Neural cell (in vitro differentiated cells): Measurements from ENCODE around the gene TSG101. TPM values are rescaled to one million over a fixed set of nuclear protein-coding genes. Genes with fewer than 3 reads are reported as not detected.

Experiments used
- H2AFZ ChIP-seq: fragments of 200-600, 300-800 bp; sonication (generic), shearing (Covaris generic); 2 replicates; pipeline ENCODE4 v1.6.0; 2014; ENCODE audit warnings: low read depth, mild to moderate bottlenecking, antibody characterized with exemption, low read length, moderate library complexity
- H3F3A ChIP-seq: fragments of 200-600 bp; shearing (Covaris generic); 2 replicates; pipeline ENCODE4 v1.6.1; 2016; ENCODE audit warnings: mild to moderate bottlenecking, moderate library complexity, mixed read lengths, antibody characterized with exemption, low read length; ENCODE audit not compliant: insufficient read depth, poor library complexity, severe bottlenecking
- H3K27ac ChIP-seq: fragments of 200-600, 300-800 bp; sonication (generic), shearing (Covaris generic); 2 replicates; pipeline ENCODE4 v1.5.1; 2014; ENCODE audit warnings: mild to moderate bottlenecking, low read length, moderate library complexity
- H3K27me3 ChIP-seq: fragments of 300-800, 200-600 bp; sonication (generic), shearing (Covaris generic); 2 replicates; pipeline ENCODE4 v1.6.0; 2014; ENCODE audit warnings: mild to moderate bottlenecking, low read depth, low read length, moderate library complexity; ENCODE audit not compliant: insufficient read depth
- H3K36me3 ChIP-seq: fragments of 300-800, 200-600 bp; sonication (generic), shearing (Covaris generic); 2 replicates; pipeline ENCODE4 v1.5.1; 2014; ENCODE audit warnings: mild to moderate bottlenecking, antibody characterized with exemption, low read length, moderate library complexity; ENCODE audit not compliant: insufficient read depth
- H3K4me2 ChIP-seq: fragments of 300-800, 200-600 bp; sonication (generic), shearing (Covaris generic); 2 replicates; pipeline ENCODE4 v1.6.0; 2014; ENCODE audit warnings: mild to moderate bottlenecking, low read length
- H3K4me3 ChIP-seq: fragments of 300-800, 200-600 bp; sonication (generic), shearing (Covaris generic); 2 replicates; pipeline ENCODE4 v1.5.1; 2014; ENCODE audit warnings: mild to moderate bottlenecking, low read length, moderate library complexity
- H3K79me2 ChIP-seq: fragments of 200-600 bp; shearing (Covaris generic); replicated peaks from 2 replicates; pipeline ENCODE4 v1.6.0; 2014; ENCODE audit warnings: mild to moderate bottlenecking, low read length, moderate library complexity; ENCODE audit not compliant: insufficient read depth
- H3K9ac ChIP-seq: fragments of 300-800, 200-600 bp; sonication (generic), shearing (Covaris generic); 2 replicates; pipeline ENCODE4 v1.6.1; 2016; ENCODE audit warnings: mild to moderate bottlenecking, low read length, mixed read lengths
- H3K9me2 ChIP-seq: fragments of 200-600 bp; shearing (Covaris generic); 2 replicates; pipeline ENCODE4 v1.6.1; 2016; ENCODE audit warnings: mild to moderate bottlenecking, low read length, mixed read lengths; ENCODE audit not compliant: insufficient read depth
- H3K9me3 ChIP-seq: fragments of 200-600, 300-800 bp; sonication (generic), shearing (Covaris generic); 2 replicates; pipeline ENCODE4 v1.6.1; 2016; ENCODE audit warnings: mild to moderate bottlenecking, mixed run types, low read length, moderate library complexity, mixed read lengths
- H4K20me1 ChIP-seq: fragments of 200-600 bp; shearing (Covaris generic); 2 replicates; pipeline ENCODE4 v1.6.1; 2016; ENCODE audit warnings: mild to moderate bottlenecking, mixed run types; ENCODE audit not compliant: insufficient read depth
- CTCF ChIP-seq: fragments of 450-650 bp; IDR thresholded peaks from 2 replicates; pipeline ENCODE4 v1.5.1; 2014; ENCODE audit warnings: antibody characterized with exemption, mild to moderate bottlenecking, moderate library complexity; ENCODE audit not compliant: poor library complexity, severe bottlenecking
- EP300 ChIP-seq: fragments of 450-650 bp; conservative IDR thresholded peaks from 2 replicates; pipeline ENCODE4 v1.6.1; 2014; ENCODE audit warnings: antibody characterized with exemption, mild to moderate bottlenecking, moderate library complexity; ENCODE audit not compliant: poor library complexity, severe bottlenecking
- EZH2 ChIP-seq: fragments of 200-600, 300-800 bp; shearing (Covaris generic), sonication (generic); IDR thresholded peaks from 2 replicates; pipeline ENCODE4 v1.6.1; 2014; ENCODE audit warnings: antibody characterized with exemption, low read length, borderline replicate concordance, mild to moderate bottlenecking; ENCODE audit not compliant: insufficient read depth, poor library complexity, severe bottlenecking
- MXI1 ChIP-seq: fragments of 450-650 bp; conservative IDR thresholded peaks from 2 replicates; pipeline ENCODE4 v1.6.1; 2014; ENCODE audit warnings: antibody characterized with exemption, mild to moderate bottlenecking; ENCODE audit not compliant: poor library complexity, severe bottlenecking
- POLR2AphosphoS5 ChIP-seq: IDR thresholded peaks from 2 replicates; pipeline ENCODE4 v1.6.1; 2012
- RAD21 ChIP-seq: fragments of 450-650 bp; conservative IDR thresholded peaks from 2 replicates; pipeline ENCODE4 v1.6.1; 2014; ENCODE audit warnings: antibody characterized with exemption, mild to moderate bottlenecking, moderate library complexity
- REST ChIP-seq: IDR thresholded peaks from 2 replicates; pipeline ENCODE4 v1.6.1; 2012; ENCODE audit warnings: borderline replicate concordance
- SMC3 ChIP-seq: fragments of 450-650 bp; conservative IDR thresholded peaks from 2 replicates; pipeline ENCODE4 v1.6.1; 2014; ENCODE audit warnings: antibody characterized with exemption, mild to moderate bottlenecking, moderate library complexity; ENCODE audit not compliant: poor library complexity
- TAF1 ChIP-seq: IDR thresholded peaks from 2 replicates; pipeline ENCODE4 v1.6.1; 2012; ENCODE audit warnings: low read depth
- polyA plus RNA-seq: library from polyadenylated mRNA; depleted of rRNA; stranded (reverse); fragments of >200 nt; gene quantifications from 2 replicates; pipeline ENCODE4 v1.2.3, GENCODE V29; 2014

The TSG101 gene
- polyA plus RNA-seq, 1 donor from 2014 or later = 115 TPM

GRCh38 chr11:18567081-18567480 is 40.3 kb upstream of the TSG101 start:
- no peaks in the 10 kb centered on the region for H3F3A ChIP-seq
- no peaks in the 10 kb centered on the region for H3K9me3 ChIP-seq
- H3K9me2 ChIP-seq = no peaks in the 10 kb centered on the region
- no peak overlapping the region for H3K9ac ChIP-seq
- no peak overlapping the region for H2AFZ ChIP-seq
- H3K4me3 ChIP-seq = no peak overlapping the region
- no peaks in the 10 kb centered on the region for H3K79me2 ChIP-seq
- H3K4me2 ChIP-seq = no peak overlapping the region
- no peaks in the 10 kb centered on the region for H3K27me3 ChIP-seq
- TF ChIP-seq TAF1 = no peak
- TF ChIP-seq CTCF = no peak
- TF ChIP-seq RAD21 = no peak
- TF ChIP-seq SMC3 = no peak
- TF ChIP-seq REST = no peak
- TF ChIP-seq EP300 = no peak
- TF ChIP-seq MXI1 = no peak
- TF ChIP-seq EZH2 = no peak
- TF ChIP-seq POLR2AphosphoS5 = no peak
- H3K36me3 ChIP-seq = no peaks in the 10 kb centered on the region
- no peaks in the 10 kb centered on the region for H4K20me1 ChIP-seq
- H3K27ac ChIP-seq = no peak overlapping the region

GRCh38 chr11:18566406-18566805 is 39.7 kb upstream of the TSG101 start:
- Histone ChIP-seq H3K9me3 (no peaks in the 10 kb centered on the region), H3K27ac (no peak overlapping the region), H3K36me3 (no peaks in the 10 kb centered on the region), H3F3A (no peaks in the 10 kb centered on the region), H3K4me3 (no peak overlapping the region), H3K9ac (no peak overlapping the region), H4K20me1 (no peaks in the 10 kb centered on the region), H3K9me2 (no peaks in the 10 kb centered on the region), H2AFZ (no peak overlapping the region), H3K27me3 (no peaks in the 10 kb centered on the region), H3K79me2 (no peaks in the 10 kb centered on the region), H3K4me2 (no peak overlapping the region)
- TF ChIP-seq EZH2 = no peak
- no peak for TF ChIP-seq TAF1
- TF ChIP-seq SMC3 = no peak
- TF ChIP-seq POLR2AphosphoS5 = no peak
- TF ChIP-seq MXI1 = no peak
- TF ChIP-seq REST = no peak
- no peak for TF ChIP-seq EP300
- TF ChIP-seq RAD21 = no peak
